Skeletal muscle tissue (tissue), 4 donors: ENCODE results near the gene HS6ST1. TPM values are rescaled to one million over a fixed set of nuclear protein-coding genes. Genes with fewer than 3 reads are reported as not detected.
"Not testable (repeated sequence)": the region's sequence is repeated elsewhere in the genome, so short reads cannot be mapped to it uniquely, and the experiment has no call there.

Experiments used
- H3K27ac ChIP-seq: one replicate; pipeline ENCODE4 v1.7.0; 2013; ENCODE audit warnings: mild to moderate bottlenecking, low read depth, low read length, inconsistent platforms
- H3K27me3 ChIP-seq, 3 donors: one replicate each; pipeline ENCODE4 v1.7.0; 2013; ENCODE audit warnings: low read length in 3 of 3; ENCODE audit not compliant: control insufficient read depth in 3 of 3, insufficient read depth in 3 of 3
- H3K36me3 ChIP-seq, 3 donors: one replicate each; pipeline ENCODE4 v1.7.0; 2013; ENCODE audit warnings: low read length in 3 of 3; ENCODE audit not compliant: control insufficient read depth in 3 of 3, insufficient read depth in 3 of 3
- H3K4me1 ChIP-seq, 3 donors: one replicate each; pipeline ENCODE4 v1.7.0; 2013; ENCODE audit warnings: low read length in 3 of 3, mild to moderate bottlenecking in 3 of 3; ENCODE audit not compliant: control insufficient read depth in 3 of 3, insufficient read depth in 3 of 3
- H3K4me3 ChIP-seq, 3 donors: one replicate each; pipeline ENCODE4 v1.7.0; 2013; ENCODE audit warnings: low read length in 3 of 3
- H3K9ac ChIP-seq, 3 donors: one replicate each; pipeline ENCODE4 v1.7.0; 2013; ENCODE audit warnings: low read length in 3 of 3, mild to moderate bottlenecking in 3 of 3, moderate library complexity in 2 of 3, low read depth in 1 of 3
- H3K9me3 ChIP-seq, 3 donors: one replicate each; pipeline ENCODE4 v1.7.0; 2013; ENCODE audit warnings: low read length in 3 of 3; ENCODE audit not compliant: control insufficient read depth in 3 of 3
- total RNA-seq: library from RNA; depleted of rRNA; stranded (reverse); fragments of >200 nt; gene quantifications from one replicate; pipeline ENCODE4 v1.2.3, GENCODE V29; 2014
- donor health status: Osteomylitis.

The HS6ST1 gene
- total RNA-seq, 1 donor from 2014 or later = 12.5 TPM

DNA sequence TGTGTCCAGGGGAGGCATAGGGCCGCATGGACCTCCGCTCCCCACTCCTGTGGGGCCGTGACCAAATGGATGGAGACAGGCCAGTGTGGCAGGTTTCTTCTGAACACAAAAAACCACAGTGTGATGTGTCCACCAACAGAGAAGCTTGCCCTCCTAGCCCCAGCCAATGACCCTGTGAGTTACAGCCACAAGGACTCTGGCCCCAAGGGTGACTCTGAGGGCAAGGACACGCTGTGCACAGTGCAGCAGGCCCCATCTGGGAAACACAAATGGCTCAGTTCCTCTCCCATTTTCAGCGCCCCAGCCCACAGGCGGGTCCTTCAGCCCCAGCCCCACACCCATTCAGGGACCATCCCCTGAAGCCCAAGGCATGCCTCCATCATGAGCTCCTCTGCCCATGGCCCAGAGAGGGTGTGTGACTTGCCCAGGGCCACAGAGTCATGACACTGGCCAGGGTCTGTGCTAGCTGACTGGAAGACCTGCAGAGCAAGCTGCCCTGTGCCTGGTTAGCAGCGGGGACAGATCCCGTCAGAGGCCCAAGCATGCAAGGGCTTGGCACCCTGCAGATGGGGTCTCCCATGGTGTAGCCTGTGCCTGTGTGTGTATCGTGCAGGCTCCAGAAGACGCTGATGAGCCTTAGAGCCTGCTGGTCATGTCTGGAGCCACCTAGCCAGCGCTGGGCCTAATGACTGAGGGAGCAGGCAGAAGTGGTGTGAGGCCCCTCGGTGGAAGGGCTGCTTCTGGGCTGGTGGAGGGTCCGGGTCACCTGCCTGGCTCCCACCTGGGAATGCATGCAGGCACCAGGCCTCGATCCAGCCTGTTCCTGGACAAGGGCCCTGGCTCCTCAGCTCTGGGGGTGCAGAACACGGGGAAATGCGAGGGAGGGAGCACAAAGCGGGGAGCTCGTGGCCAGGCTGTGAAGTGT is 47.7 kb downstream of the HS6ST1 start:
- Histone ChIP-seq H3K4me1 (peaks cover 0 to 2% (median 0%) of the 10 kb centered on the region in 3 donors), H3K27ac (no peak overlapping the region), H3K9ac (peak overlapping the region in 1 of 3 donors; percentile 33)

DNA sequence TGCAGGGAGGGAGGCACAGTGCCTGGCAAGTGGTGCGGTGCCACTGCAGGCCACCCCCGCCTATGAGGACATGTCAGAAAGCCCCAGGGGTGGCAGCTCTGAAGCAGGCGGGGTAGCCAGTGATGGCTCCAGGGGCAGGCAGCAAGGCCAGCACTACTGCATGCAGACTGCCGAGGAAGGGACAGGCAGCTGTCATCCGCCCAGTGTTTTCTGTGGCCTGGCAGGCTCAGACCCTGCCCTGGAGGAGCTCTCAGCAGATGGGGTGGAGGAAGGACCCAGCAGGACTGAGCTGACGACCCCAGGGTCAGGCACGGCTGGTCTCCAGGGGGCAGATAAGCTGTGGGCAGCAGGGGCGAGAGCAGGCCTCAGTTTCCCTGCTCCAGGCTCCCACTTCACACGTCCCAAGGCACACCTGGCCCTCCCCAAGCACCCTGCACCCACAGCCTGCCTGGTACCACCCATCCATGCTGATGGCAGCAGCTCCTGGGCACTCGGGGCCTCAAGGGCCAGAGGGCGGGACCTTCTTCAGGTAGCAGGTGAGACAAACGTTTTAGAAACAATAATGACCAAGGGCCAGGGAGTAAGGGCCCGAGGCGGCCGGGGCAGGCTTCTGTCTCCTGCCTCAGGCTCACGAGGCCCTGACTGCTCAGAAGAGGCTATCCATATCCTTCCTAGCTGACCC is 48.5 kb downstream of the HS6ST1 start:
- Histone ChIP-seq H3K9ac (no peak overlapping the region), H3K27ac (no peak overlapping the region), H3K36me3 (peaks cover 0 to 7% (median 6%) of the 10 kb centered on the region in 3 donors), H3K9me3 (no peaks in the 10 kb centered on the region), H3K4me1 (peaks cover 0 to 2% (median 0%) of the 10 kb centered on the region in 3 donors), H3K4me3 (no peak overlapping the region), H3K27me3 (no peaks in the 10 kb centered on the region)

More for the DNA sequence above, 47.7 kb downstream of the HS6ST1 start:
- H3K27me3 ChIP-seq = no peaks in the 10 kb centered on the region
- peaks cover 5 to 14% (median 11%) of the 10 kb centered on the region in 3 donors for H3K36me3 ChIP-seq
- no peaks in the 10 kb centered on the region for H3K9me3 ChIP-seq
- H3K4me3 ChIP-seq = no peak overlapping the region

- H3K27ac ChIP-seq = no peak overlapping the region
- H3K27me3 ChIP-seq = no peaks in the 10 kb centered on the region
- no peak overlapping the region for H3K9ac ChIP-seq
- H3K9me3 ChIP-seq = no peaks in the 10 kb centered on the region
- no peak overlapping the region for H3K4me3 ChIP-seq
- H3K36me3 ChIP-seq = peaks cover 0 to 8% (median 6%) of the 10 kb centered on the region in 3 donors
- peaks cover 0 to 2% (median 0%) of the 10 kb centered on the region in 3 donors for H3K4me1 ChIP-seq
These were observed 49.3 kb downstream of the HS6ST1 start for GRCh38 chr2:128269063-128269989.

GRCh38 chr2:128268611-128269010 is 50.1 kb downstream of the HS6ST1 start:
- not testable (repeated sequence) for H3K36me3 ChIP-seq, H3K27me3 ChIP-seq, H3K4me1 ChIP-seq, H3K9ac ChIP-seq, H3K9me3 ChIP-seq, H3K27ac ChIP-seq, H3K4me3 ChIP-seq

DNA sequence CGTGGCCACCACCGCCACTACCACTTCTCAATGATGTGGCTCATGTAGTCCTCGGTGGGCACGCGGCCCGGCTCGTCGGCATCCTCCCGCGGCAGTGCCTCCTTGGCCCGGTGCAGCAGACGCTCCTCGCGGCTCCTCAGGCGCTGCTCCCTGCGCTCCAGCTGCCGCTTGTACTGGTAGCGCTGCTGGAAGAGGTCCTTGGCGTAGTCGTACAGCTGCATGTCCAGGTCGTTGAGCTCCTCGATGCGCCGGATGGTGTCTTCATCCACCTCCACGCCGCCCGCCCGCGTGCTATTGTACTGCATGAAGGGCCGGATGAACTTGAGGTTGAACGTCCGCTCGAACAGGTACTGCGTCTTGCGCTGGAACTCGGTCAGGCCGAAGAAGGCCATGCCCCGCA is 50.5 kb downstream of the HS6ST1 start:
- not testable (repeated sequence) for H3K4me3 ChIP-seq, H3K9me3 ChIP-seq, H3K27ac ChIP-seq, H3K4me1 ChIP-seq, H3K9ac ChIP-seq, H3K27me3 ChIP-seq, H3K36me3 ChIP-seq

DNA sequence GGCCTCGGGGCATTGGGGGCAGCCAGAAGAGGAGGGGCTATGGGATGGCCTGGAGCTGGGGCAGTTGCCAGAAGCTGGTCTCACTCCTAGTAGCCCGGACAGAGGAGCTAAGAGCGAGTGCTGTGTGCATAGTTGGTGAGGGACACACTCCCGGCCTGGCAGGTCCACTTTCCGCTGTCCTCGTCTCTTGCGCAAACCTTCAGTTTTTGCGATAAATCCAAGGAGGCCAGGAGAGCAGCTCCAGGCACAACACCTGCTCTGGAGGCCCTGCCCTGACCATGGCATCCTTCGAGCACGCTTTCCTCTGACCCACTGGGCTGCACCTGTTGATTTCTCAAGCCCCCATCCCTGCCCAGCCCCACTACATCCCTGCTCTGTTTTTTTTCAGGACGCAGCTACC is 51.0 kb downstream of the HS6ST1 start:
- H3K4me1 ChIP-seq, H3K9ac ChIP-seq, H3K36me3 ChIP-seq, H3K9me3 ChIP-seq, H3K27me3 ChIP-seq, H3K4me3 ChIP-seq, H3K27ac ChIP-seq: not testable (repeated sequence)

- H3K9me3 ChIP-seq, H3K4me3 ChIP-seq, H3K27me3 ChIP-seq, H3K27ac ChIP-seq, H3K36me3 ChIP-seq, H3K9ac ChIP-seq, H3K4me1 ChIP-seq: not testable (repeated sequence)
These were observed 51.5 kb downstream of the HS6ST1 start for GRCh38 chr2:128267197-128267596.

DNA sequence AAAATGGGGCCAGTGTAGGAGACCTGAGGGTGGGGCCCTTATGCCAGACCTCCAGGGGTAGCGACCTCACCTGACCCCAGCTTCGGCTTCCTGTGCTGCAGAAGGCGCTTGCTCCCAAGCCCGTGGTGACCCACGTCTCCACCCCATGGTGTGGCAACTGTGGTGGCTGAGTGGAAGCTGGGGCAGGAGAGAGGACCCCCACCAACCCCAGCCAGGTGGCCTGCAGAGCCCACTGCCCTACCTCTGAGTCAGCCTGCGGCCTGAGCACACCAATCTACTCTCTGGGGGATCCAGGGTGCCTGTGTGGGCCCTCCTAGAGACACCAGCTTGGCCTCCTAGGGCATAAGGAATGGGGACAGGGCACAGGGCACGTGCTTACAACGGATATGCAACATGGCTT is 52.2 kb downstream of the HS6ST1 start:
- H3K4me3 ChIP-seq, H3K9ac ChIP-seq, H3K36me3 ChIP-seq, H3K9me3 ChIP-seq, H3K27me3 ChIP-seq, H3K4me1 ChIP-seq, H3K27ac ChIP-seq: not testable (repeated sequence)

GRCh38 chr2:128265608-128265993 is 53.1 kb downstream of the HS6ST1 start:
- not testable (repeated sequence) for H3K4me3 ChIP-seq, H3K4me1 ChIP-seq, H3K9ac ChIP-seq, H3K9me3 ChIP-seq, H3K36me3 ChIP-seq, H3K27ac ChIP-seq, H3K27me3 ChIP-seq
